ENCODE measurements around the gene LRIG1. TPM values are rescaled to one million over a fixed set of nuclear protein-coding genes. Genes with fewer than 3 reads are reported as not detected.

Gene LRIG1
- total and polyA plus RNA-seq, 9 of the 15 experiments (the other 6 are each of a cell fraction or from before 2014, with no cell fraction given), result 0.05 to 0.38 (median 0.13) TPM; not detected in 3

GRCh38 chr3:66520724-66521123 lies 19.9 kb upstream of the LRIG1 start (continued):
- TF ChIP-seq CLOCK (CRISPR knock-in tag; IDR thresholded peaks at IDR 0.05; ENCODE audit: borderline replicate concordance) (no peak), CTBP1 (IDR thresholded peaks at IDR 0.05; ENCODE audit: borderline replicate concordance) (no peak), ZNF133 (CRISPR knock-in tag; IDR thresholded peaks at IDR 0.05) (no peak), KLF10 (CRISPR knock-in tag; IDR thresholded peaks at IDR 0.05) (no peak)

GRCh38 chr3:66518644-66519043 lies 17.8 kb upstream of the LRIG1 start:
- Histone ChIP-seq H3K27ac (ENCODE audit: extremely low read depth, low read depth, low read length) (no peak overlapping the region), H2AFZ (ENCODE audit: low read depth, low read length) (no peak overlapping the region), H3K27me3 (ENCODE audit: control insufficient read depth in 2 of 2, insufficient read depth in 2 of 2, low read length in 2 of 2) (no peaks in the 10 kb centered on the region), H3K4me1 (replicated peaks in 1 of 2; ENCODE audit: control insufficient read depth in 2 of 2, insufficient read depth in 2 of 2, low read length in 2 of 2) (no peaks in the 10 kb centered on the region), H4K20me1 (replicated peaks; ENCODE audit: control insufficient read depth, insufficient read depth, low read length) (no peaks in the 10 kb centered on the region; the same call in 1 of the 2 replicates), H3K79me2 (ENCODE audit: control insufficient read depth, insufficient read depth, low read length) (no peaks in the 10 kb centered on the region), H3K4me3 (no peak overlapping the region), H3K4me2 (ENCODE audit: insufficient read depth, low read length) (no peak overlapping the region), H3K36me3 (ENCODE audit: control insufficient read depth, insufficient read depth, low read length) (no peaks in the 10 kb centered on the region), H3K9me3 (replicated peaks; ENCODE audit: control insufficient read depth, insufficient read depth, low read depth, low read length) (no peaks in the 10 kb centered on the region), H3K9ac (ENCODE audit: insufficient read depth in 1 of 2, low read depth in 2 of 2, low read length in 2 of 2) (no peak overlapping the region), H3K9me1 (ENCODE audit: control insufficient read depth, insufficient read depth, low read length) (no peaks in the 10 kb centered on the region)
- intact Hi-C loops (cut with micrococcal nuclease), result no loop called here
- no peak for FAIRE-seq
- DNase-seq (ENCODE audit: extremely low read depth in 1 of 4, low spot score in 3 of 4), result peak in 1 of 4 experiments; percentile 1
- TF ChIP-seq ZNF507 (tag; conservative IDR thresholded peaks at IDR 0.05) (no peak), TFAM (CRISPR knock-in tag; conservative IDR thresholded peaks at IDR 0.05) (no peak), RBM17 (IDR thresholded peaks at IDR 0.05; ENCODE audit: borderline replicate concordance, low read depth, low read length) (no peak), WHSC1 (IDR thresholded peaks at IDR 0.05; ENCODE audit: low read length) (no peak), ZNF79 (CRISPR knock-in tag; IDR thresholded peaks at IDR 0.05; ENCODE audit: low read depth) (no peak), MYBL2 (IDR thresholded peaks at IDR 0.05; ENCODE audit: low read depth) (no peak), MYBL2 (CRISPR knock-in tag; IDR thresholded peaks at IDR 0.05; ENCODE audit: borderline replicate concordance) (no peak), ZNF124 (CRISPR knock-in tag; IDR thresholded peaks at IDR 0.05) (no peak), EWSR1 (IDR thresholded peaks at IDR 0.05; ENCODE audit: borderline replicate concordance, low read depth, partially characterized antibody) (no peak)
- POLR2A ChIA-PET, result no interaction called here
- ATAC-seq, result peak; percentile 68
- CTCF ChIA-PET (ENCODE audit: low intra/inter-chr PET ratio), result no interaction called here
- 0% methylated on average over 1 of the region's 4 CpGs for WGBS (ENCODE audit: insufficient coverage, low coverage, missing lambda C conversion rate)
- in situ Hi-C loops (cut with MboI), result no loop called here
- no TSS peak for BruUV-seq (replicated peaks)
